ENCODE measurements around the gene CMTM6. TPM values are rescaled to one million over a fixed set of nuclear protein-coding genes. Genes with fewer than 3 reads are reported as not detected.

The CMTM6 gene
- polyA plus RNA-seq, 1 donor (not counting 4 experiments of a cell fraction or from before 2014, with no cell fraction given): 85.4 TPM

DNA sequence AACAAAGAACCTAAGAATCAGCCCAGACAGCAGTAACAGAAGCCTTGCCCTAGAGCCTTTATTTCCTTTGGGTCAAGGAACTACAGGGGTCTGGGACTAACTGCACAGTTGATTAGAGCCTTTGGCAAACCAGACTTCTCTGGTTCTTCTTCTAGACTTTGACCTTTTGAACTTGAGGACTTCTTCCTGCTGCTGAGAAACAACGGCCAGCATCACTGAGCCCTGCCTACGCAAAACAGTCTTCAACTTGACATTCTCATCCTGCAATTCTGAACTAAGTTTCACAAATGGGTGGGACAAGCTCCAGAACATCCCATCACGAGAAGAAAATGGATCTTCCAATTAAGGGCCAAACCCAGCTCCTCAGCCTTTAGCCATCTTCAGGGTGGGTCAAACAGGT lies 31.4 kb downstream of the CMTM6 start:
- no peak overlapping the region for H2AFZ ChIP-seq (ENCODE audit: control insufficient read depth, low read length)
- TF ChIP-seq EZH2 (IDR thresholded peaks at IDR 0.05; ENCODE audit: low read length): no peak
- TF ChIP-seq, protein P1, sequence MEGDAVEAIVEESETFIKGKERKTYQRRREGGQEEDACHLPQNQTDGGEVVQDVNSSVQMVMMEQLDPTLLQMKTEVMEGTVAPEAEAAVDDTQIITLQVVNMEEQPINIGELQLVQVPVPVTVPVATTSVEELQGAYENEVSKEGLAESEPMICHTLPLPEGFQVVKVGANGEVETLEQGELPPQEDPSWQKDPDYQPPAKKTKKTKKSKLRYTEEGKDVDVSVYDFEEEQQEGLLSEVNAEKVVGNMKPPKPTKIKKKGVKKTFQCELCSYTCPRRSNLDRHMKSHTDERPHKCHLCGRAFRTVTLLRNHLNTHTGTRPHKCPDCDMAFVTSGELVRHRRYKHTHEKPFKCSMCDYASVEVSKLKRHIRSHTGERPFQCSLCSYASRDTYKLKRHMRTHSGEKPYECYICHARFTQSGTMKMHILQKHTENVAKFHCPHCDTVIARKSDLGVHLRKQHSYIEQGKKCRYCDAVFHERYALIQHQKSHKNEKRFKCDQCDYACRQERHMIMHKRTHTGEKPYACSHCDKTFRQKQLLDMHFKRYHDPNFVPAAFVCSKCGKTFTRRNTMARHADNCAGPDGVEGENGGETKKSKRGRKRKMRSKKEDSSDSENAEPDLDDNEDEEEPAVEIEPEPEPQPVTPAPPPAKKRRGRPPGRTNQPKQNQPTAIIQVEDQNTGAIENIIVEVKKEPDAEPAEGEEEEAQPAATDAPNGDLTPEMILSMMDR (optimal IDR thresholded peaks at IDR 0.05 in 1 of 3, IDR thresholded peaks at IDR 0.05 in 1 of 3, conservative IDR thresholded peaks at IDR 0.05 in 1 of 3; ENCODE audit: extremely low read depth in 1 of 3, insufficient read depth in 2 of 3, low read length in 3 of 3): no peak
- DNase-seq (ENCODE audit: low read depth, low spot score) (no peak), FAIRE-seq (no peak)
- H3K27ac ChIP-seq (ENCODE audit: control insufficient read depth, insufficient read depth, low read length): no peak overlapping the region
- dilution Hi-C loops (cut with MboI; ENCODE audit: extremely low pct_ligation_motif_present, low sequenced_read_pairs): no loop called here
- H3K9me3 ChIP-seq (ENCODE audit: control insufficient read depth, low read depth, low read length): no peaks in the 10 kb centered on the region
- peaks cover 2% of the 10 kb centered on the region for H3K79me2 ChIP-seq (ENCODE audit: control insufficient read depth, insufficient read depth, low read length)
- H3K4me3 ChIP-seq (ENCODE audit: control insufficient read depth in 2 of 3, extremely low read depth in 1 of 3, insufficient read depth in 2 of 3, low read depth in 1 of 3, low read length in 3 of 3): no peak overlapping the region
- H4K20me1 ChIP-seq (ENCODE audit: control insufficient read depth, extremely low read depth, insufficient read depth, low read length): no peaks in the 10 kb centered on the region
- peaks cover 28% of the 10 kb centered on the region for H3K4me1 ChIP-seq (ENCODE audit: control insufficient read depth, extremely low read depth, insufficient read depth, low read length)
- peaks cover 0 to 11% of the 10 kb centered on the region in 2 experiments for H3K36me3 ChIP-seq (ENCODE audit: control insufficient read depth in 2 of 2, extremely low read depth in 1 of 2, insufficient read depth in 2 of 2, low read length in 2 of 2)
- no peak overlapping the region for H3K4me2 ChIP-seq (ENCODE audit: control insufficient read depth, extremely low read depth, insufficient read depth, low read depth, low read length)
- no peaks in the 10 kb centered on the region for H3K9me1 ChIP-seq (ENCODE audit: control insufficient read depth, extremely low read depth, insufficient read depth, low read length)
- H3K9ac ChIP-seq (ENCODE audit: control insufficient read depth, extremely low read depth, insufficient read depth, low read length): no peak overlapping the region
- no peaks in the 10 kb centered on the region for H3K27me3 ChIP-seq (ENCODE audit: control insufficient read depth, extremely low read depth, insufficient read depth, low read length)

DNA sequence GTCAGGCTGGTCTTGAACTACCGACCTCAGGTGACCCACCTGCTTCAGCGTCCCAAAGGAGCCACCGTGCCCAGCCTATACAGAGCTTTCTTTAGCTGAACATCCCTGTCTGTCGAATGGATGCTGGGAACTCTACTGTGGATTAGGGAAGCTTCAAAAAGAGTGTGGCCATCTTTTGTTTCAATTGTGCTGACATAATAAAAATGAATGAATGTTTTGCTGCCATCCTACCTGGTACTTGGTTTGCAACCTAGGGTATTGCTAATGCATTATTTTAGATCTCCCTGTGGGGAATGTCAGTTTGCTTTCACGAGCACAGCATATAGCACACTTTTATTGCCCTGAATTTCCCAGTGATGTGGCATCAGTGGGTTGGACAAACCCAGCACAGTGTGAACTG lies 32.3 kb downstream of the CMTM6 start:
- Histone ChIP-seq H4K20me1 (ENCODE audit: control insufficient read depth, extremely low read depth, insufficient read depth, low read length) (no peaks in the 10 kb centered on the region), H3K27me3 (ENCODE audit: control insufficient read depth, extremely low read depth, insufficient read depth, low read length) (no peaks in the 10 kb centered on the region), H3K27ac (ENCODE audit: control insufficient read depth, insufficient read depth, low read length) (peak overlapping the region; percentile 19), H3K9ac (ENCODE audit: control insufficient read depth, extremely low read depth, insufficient read depth, low read length) (no peak overlapping the region), H3K79me2 (ENCODE audit: control insufficient read depth, insufficient read depth, low read length) (peaks cover 2% of the 10 kb centered on the region), H3K4me1 (ENCODE audit: control insufficient read depth, extremely low read depth, insufficient read depth, low read length) (peaks cover 28% of the 10 kb centered on the region), H3K4me2 (ENCODE audit: control insufficient read depth, extremely low read depth, insufficient read depth, low read depth, low read length) (no peak overlapping the region), H3K4me3 (ENCODE audit: control insufficient read depth in 2 of 3, extremely low read depth in 1 of 3, insufficient read depth in 2 of 3, low read depth in 1 of 3, low read length in 3 of 3) (no peak overlapping the region), H3K36me3 (ENCODE audit: control insufficient read depth in 2 of 2, extremely low read depth in 1 of 2, insufficient read depth in 2 of 2, low read length in 2 of 2) (peaks cover 0 to 11% of the 10 kb centered on the region in 2 experiments), H2AFZ (ENCODE audit: control insufficient read depth, low read length) (no peak overlapping the region), H3K9me3 (ENCODE audit: control insufficient read depth, low read depth, low read length) (no peaks in the 10 kb centered on the region), H3K9me1 (ENCODE audit: control insufficient read depth, extremely low read depth, insufficient read depth, low read length) (no peaks in the 10 kb centered on the region)
- FAIRE-seq (no peak), DNase-seq (ENCODE audit: low read depth, low spot score) (no peak)
- TF ChIP-seq, protein P1 (optimal IDR thresholded peaks at IDR 0.05 in 1 of 3, IDR thresholded peaks at IDR 0.05 in 1 of 3, conservative IDR thresholded peaks at IDR 0.05 in 1 of 3; ENCODE audit: extremely low read depth in 1 of 3, insufficient read depth in 2 of 3, low read length in 3 of 3): no peak
- TF ChIP-seq EZH2 (IDR thresholded peaks at IDR 0.05; ENCODE audit: low read length): no peak
- dilution Hi-C loops (cut with MboI; ENCODE audit: extremely low pct_ligation_motif_present, low sequenced_read_pairs): no loop called here
